ENCODE data around the gene OPHN1. TPM values are rescaled to one million over a fixed set of nuclear protein-coding genes. Genes with fewer than 3 reads are reported as not detected.

Gene OPHN1
- total RNA-seq, 1 experiment from 2014 or later = 4.4 TPM

GRCh38 chrX:68146054-68146453 is 287.2 kb downstream of the OPHN1 start:
- Mint-ChIP-seq H3K27me3 (ENCODE audit: low read depth) (no peaks in the 10 kb centered on the region), H3K27ac (no peak overlapping the region), H3K4me1 (no peaks in the 10 kb centered on the region), H3K36me3 (no peaks in the 10 kb centered on the region), H3K4me3 (no peak overlapping the region), H3K9me3 (no peaks in the 10 kb centered on the region)
- ChIA-PET CTCF (interaction anchor here (0.6 to 1.9 kb wide), 6 partner anchors 10 to 427 kb away, joined by 3 to 19 read pairs (median 3); no protein-coding TSS in a partner anchor), POLR2A (no interaction called here)
- no peak for DNase-seq (ENCODE audit: low spot score)
- peak; percentile 87 for ATAC-seq
- no peak for TF ChIP-seq FOXJ3 (CRISPR knock-in tag; IDR thresholded peaks at IDR 0.05; ENCODE audit: borderline replicate concordance)
- TF ChIP-seq ZNF512 (CRISPR knock-in tag; IDR thresholded peaks at IDR 0.05; ENCODE audit: borderline replicate concordance) = no peak
- TF ChIP-seq ZNF671 (CRISPR knock-in tag; IDR thresholded peaks at IDR 0.05) = no peak
- no peak for TF ChIP-seq TEAD1 (CRISPR knock-in tag; IDR thresholded peaks at IDR 0.05)
- no peak for TF ChIP-seq OVOL2 (CRISPR knock-in tag; IDR thresholded peaks at IDR 0.05; ENCODE audit: borderline replicate concordance)

- Mint-ChIP-seq H3K27ac (no peak overlapping the region), H3K36me3 (no peaks in the 10 kb centered on the region), H3K9me3 (no peaks in the 10 kb centered on the region), H3K27me3 (ENCODE audit: low read depth) (no peaks in the 10 kb centered on the region), H3K4me1 (no peaks in the 10 kb centered on the region), H3K4me3 (no peak overlapping the region)
- DNase-seq (ENCODE audit: low spot score) (no peak), ATAC-seq (no peak)
- no peak for TF ChIP-seq SOX15 (CRISPR knock-in tag; IDR thresholded peaks at IDR 0.05)
- no peak for TF ChIP-seq PRRX2 (CRISPR knock-in tag; IDR thresholded peaks at IDR 0.05)
- TF ChIP-seq ATF6 (CRISPR knock-in tag; IDR thresholded peaks at IDR 0.05) = no peak
- no peak for TF ChIP-seq ZNF317 (CRISPR knock-in tag; IDR thresholded peaks at IDR 0.05; ENCODE audit: borderline replicate concordance, low read depth)
- no peak for TF ChIP-seq ZSCAN18 (CRISPR knock-in tag; IDR thresholded peaks at IDR 0.05)
- no peak for TF ChIP-seq OVOL2 (CRISPR knock-in tag; IDR thresholded peaks at IDR 0.05; ENCODE audit: borderline replicate concordance)
- TF ChIP-seq TP53 (CRISPR knock-in tag; IDR thresholded peaks at IDR 0.05) = no peak
- TF ChIP-seq ZNF138 (CRISPR knock-in tag; conservative IDR thresholded peaks at IDR 0.05) = no peak
- TF ChIP-seq MYBL2 (CRISPR knock-in tag; IDR thresholded peaks at IDR 0.05) = no peak
- TF ChIP-seq E2F1 (CRISPR knock-in tag; IDR thresholded peaks at IDR 0.05) = no peak
- no peak for TF ChIP-seq FOXK1 (CRISPR knock-in tag; IDR thresholded peaks at IDR 0.05)
- TF ChIP-seq GRHL2 (CRISPR knock-in tag; IDR thresholded peaks at IDR 0.05; ENCODE audit: insufficient replicate concordance, severe bottlenecking) = no peak
- TF ChIP-seq ELF4 (CRISPR knock-in tag; IDR thresholded peaks at IDR 0.05; ENCODE audit: low read depth) = no peak
- TF ChIP-seq CREB1 (CRISPR knock-in tag; IDR thresholded peaks at IDR 0.05) = no peak
- no peak for TF ChIP-seq ZNF425 (CRISPR knock-in tag; conservative IDR thresholded peaks at IDR 0.05)
- TF ChIP-seq ZNF121 (CRISPR knock-in tag; IDR thresholded peaks at IDR 0.05) = no peak
- ChIA-PET CTCF (no interaction called here), POLR2A (no interaction called here)
These were observed 293.5 kb downstream of the OPHN1 start for GRCh38 chrX:68139791-68140190.
